Ovary (tissue), 9 donors: ENCODE measurements around the gene LACTB. TPM values are rescaled to one million over a fixed set of nuclear protein-coding genes. Genes with fewer than 3 reads are reported as not detected.

ENCODE experiments used
- DNase-seq, 5 donors: peaks; one replicate each; pipeline ENCODE4 v3.0.0-alpha.2; 2019 to 2020
- H3K27ac ChIP-seq, 2 donors: fragments of 200-600 bp; one replicate each; pipeline versions ENCODE4 v1.5.1 to v1.8.0; 2019 to 2022
- H3K27me3 ChIP-seq: fragments of 200-600 bp; one replicate; pipeline ENCODE4 v1.8.0; 2022
- H3K36me3 ChIP-seq: fragments of 200-600 bp; sonication (generic); one replicate; pipeline ENCODE4 v1.5.1; 2019
- H3K4me1 ChIP-seq: one replicate; pipeline ENCODE4 v1.8.1; 2013; ENCODE audit warnings: mild to moderate bottlenecking, moderate library complexity; ENCODE audit not compliant: insufficient read depth
- H3K4me3 ChIP-seq: fragments of 200-600 bp; sonication (generic); one replicate; pipeline ENCODE4 v1.5.1; 2017
- H3K9me3 ChIP-seq, 2 donors: fragments of 200-600 bp in 1 of 2; sonication (generic) in 1 of 2; one replicate each; pipeline versions ENCODE4 v1.5.1 to v1.8.1; 2013 to 2019; ENCODE audit warnings: mild to moderate bottlenecking in 1 of 2, moderate library complexity in 1 of 2
- CTCF ChIP-seq, 3 donors: fragments of 450-650 bp in 2 of 3; fragments of 200-600 bp in 1 of 3; IDR thresholded peaks; one replicate each; pipeline versions ENCODE4 v1.5.1 to v1.8.0; 2016 to 2022; ENCODE audit warnings: antibody characterized with exemption in 3 of 3, mild to moderate bottlenecking in 1 of 3
- EP300 ChIP-seq: sonication (generic); formaldehyde crosslinking; IDR thresholded peaks from one replicate; pipeline ENCODE4 v1.6.1; 2017; ENCODE audit warnings: antibody characterized with exemption
- POLR2A ChIP-seq: fragments of 450-650 bp; IDR thresholded peaks from one replicate; pipeline ENCODE4 v1.6.1; 2017; ENCODE audit warnings: antibody characterized with exemption, mild to moderate bottlenecking, moderate library complexity
- WGBS, 3 donors: extraction: QIAGEN DNeasy Blood & Tissue Kit in 1 of 3; methylation state at CpG; one replicate each; pipeline versions ENCODE4 v1.1.5 to v1.1.7; 2013 to 2017; 5-methylcytosine and 5-hydroxymethylcytosine counted together
- intact Hi-C, 4 donors: fragments of 100-400 bp; cut with DNase I; formaldehyde crosslinking; loops; one replicate each; pipeline versions ENCODE4 v1.11.0 to v1.15.1; 2022 to 2023
- polyA plus RNA-seq, 2 donors: library from polyadenylated mRNA; stranded (reverse); fragments of 200-250 nt in 1 of 2; fragments of 350-450 nt in 1 of 2; fragmentation: Illumina TruSeq in 1 of 2; extraction: RNeasy Lipid Tissue Mini Kit (QIAGEN cat#74804) in 1 of 2; gene quantifications; one replicate each; pipeline ENCODE4 v1.2.3, GENCODE V29; 2013 to 2014
- total RNA-seq, 7 donors: library from RNA; depleted of rRNA in 2 of 7; stranded (reverse); fragments of >200 nt in 2 of 7; fragmentation: NEBNext Ultra II Directional in 3 of 7; extraction: Animal tissue kit (Norgen Biotek cat#: 25700) in 3 of 7; gene quantifications; one replicate each; pipeline versions ENCODE4 v1.1.0 to v1.2.4, GENCODE V29; 2016 to 2023
- donor health status: DM: no; HTN: no; CAD: no; lungs with moderate emphysema.
- donor health status: DM: no; HTN: no; CAD: no.
- donor health status: Bipolar disorder and iron deficiency.
- donor health status: DM: yes; HTN: yes; CAD: no.
- donor health status: DM: no; HTN: no; CAD: no.
- donor health status: DM: yes; HTN: yes; CAD: no.

Gene LACTB
- total and polyA plus RNA-seq, 9 donors = 7.5 to 27.9 (median 10.4) TPM

- no peak for TF ChIP-seq EP300
- no peak for TF ChIP-seq POLR2A
- TF ChIP-seq CTCF (IDR thresholded peaks at IDR 0.05) = no peak
- 44 to 48% (median 45%) methylated on average over 5 of the region's 5 CpGs for WGBS, 3 donors
- Histone ChIP-seq H3K4me3 (no peak overlapping the region), H3K27ac (no peak overlapping the region), H3K9me3 (no peaks in the 10 kb centered on the region), H3K4me1 (no peaks in the 10 kb centered on the region), H3K27me3 (no peaks in the 10 kb centered on the region), H3K36me3 (no peaks in the 10 kb centered on the region)
- intact Hi-C loops = no loop called here
- DNase-seq = no peak
These were observed 56.4 kb downstream of the LACTB start for GRCh38 chr15:63178034-63178433.

- WGBS, 3 donors = 93 to 95% (median 94%) methylated on average over 2 of the region's 2 CpGs
- Histone ChIP-seq H3K9me3 (no peaks in the 10 kb centered on the region), H3K36me3 (no peaks in the 10 kb centered on the region), H3K4me1 (no peaks in the 10 kb centered on the region), H3K27me3 (no peaks in the 10 kb centered on the region), H3K4me3 (no peak overlapping the region), H3K27ac (no peak overlapping the region)
- DNase-seq = no peak
- intact Hi-C loops = loop anchor here in 1 of 4 donors (10.0 kb wide), 1 partner anchor 94 kb away; the partner anchor contains the start of gene APH1B
- no peak for TF ChIP-seq POLR2A
- no peak for TF ChIP-seq EP300
- no peak for TF ChIP-seq CTCF (IDR thresholded peaks at IDR 0.05)
These were observed 59.1 kb downstream of the LACTB start for GRCh38 chr15:63180746-63181145.

GRCh38 chr15:63181648-63182047 lies 60.0 kb downstream of the LACTB start:
- intact Hi-C loops = loop anchor here in 1 of 4 donors (10.0 kb wide), 1 partner anchor 93 kb away; the partner anchor contains the start of gene APH1B
- DNase-seq = no peak
- Histone ChIP-seq H3K27me3 (no peaks in the 10 kb centered on the region), H3K27ac (no peak overlapping the region), H3K4me1 (no peaks in the 10 kb centered on the region), H3K36me3 (no peaks in the 10 kb centered on the region), H3K4me3 (no peak overlapping the region), H3K9me3 (no peaks in the 10 kb centered on the region)
- no peak for TF ChIP-seq EP300
- TF ChIP-seq CTCF (IDR thresholded peaks at IDR 0.05) = no peak
- WGBS, 3 donors = 82 to 85% (median 85%) methylated on average over 2 of the region's 2 CpGs

- H3K36me3 ChIP-seq = no peaks in the 10 kb centered on the region
- TF ChIP-seq POLR2A = no peak
- no peak for TF ChIP-seq CTCF (IDR thresholded peaks at IDR 0.05)
- TF ChIP-seq EP300 = no peak
- no peak overlapping the region for H3K27ac ChIP-seq
- intact Hi-C loops = loop anchor here in 1 of 4 donors (10.0 kb wide), 1 partner anchor 90 kb away; the partner anchor contains the start of gene APH1B
- H3K4me3 ChIP-seq = no peak overlapping the region
- no peaks in the 10 kb centered on the region for H3K9me3 ChIP-seq
- 46 to 61% (median 46%) methylated on average over 2 of the region's 2 CpGs for WGBS, 3 donors
- H3K4me1 ChIP-seq = no peaks in the 10 kb centered on the region
- DNase-seq = no peak
- no peaks in the 10 kb centered on the region for H3K27me3 ChIP-seq
These were observed 63.5 kb downstream of the LACTB start for GRCh38 chr15:63185206-63185605.
